HepG2 (cell line): ENCODE data around the gene GLG1. TPM values are rescaled to one million over a fixed set of nuclear protein-coding genes. Genes with fewer than 3 reads are reported as not detected.

Experiments
- FOSL1 ChIP-seq: sonication (generic); formaldehyde crosslinking; IDR thresholded peaks from 2 replicates; pipeline ENCODE4 v1.9.0; 2021; ENCODE audit warnings: missing genetic modification reagents, borderline replicate concordance
- POLR2AphosphoS5 ChIP-seq: IDR thresholded peaks from 2 replicates; pipeline ENCODE4 v1.6.1; 2012; ENCODE audit warnings: low read depth, low read length
- ZNF484 ChIP-seq: sonication (generic); formaldehyde crosslinking; IDR thresholded peaks from 2 replicates; pipeline ENCODE4 v1.5.1; 2020; ENCODE audit warnings: mild to moderate bottlenecking, low read depth, missing genetic modification reagents, borderline replicate concordance
- ZSCAN21 ChIP-seq: sonication (generic); formaldehyde crosslinking; IDR thresholded peaks from 2 replicates; pipeline ENCODE4 v1.8.0; 2022; ENCODE audit warnings: mild to moderate bottlenecking, missing genetic modification reagents, moderate library complexity, borderline replicate concordance
- polyA plus RNA-seq, 8 experiments: library from polyadenylated mRNA; depleted of rRNA in 3 of 8; stranded (reverse) in 7 of 8; unstranded in 1 of 8; fragments of >200 nt; fragmentation: Illumina TruSeq in 4 of 8; extraction: Trizol in 4 of 8; gene quantifications; 2 replicates each; pipeline versions ENCODE4 v1.2.1 to v1.2.3, GENCODE V29; 2011 to 2016; ENCODE audit warnings: low read depth in 4 of 8, missing spikeins in 1 of 8, mixed read lengths in 1 of 8; ENCODE audit not compliant: insufficient read depth in 1 of 8
- total RNA-seq, 5 experiments: library from RNA; depleted of rRNA; stranded (reverse); fragments of >200 nt; fragmentation: Illumina TruSeq; extraction: Trizol; gene quantifications; 2 replicates each; pipeline ENCODE4 v1.2.3, GENCODE V29; 2016; ENCODE audit warnings: low read depth in 1 of 5
- TF ChIP-seq, protein P1 (sequence below): sonication (generic); formaldehyde crosslinking; IDR thresholded peaks from 2 replicates; pipeline ENCODE4 v1.4.0; 2020; ENCODE audit warnings: mild to moderate bottlenecking, missing genetic modification reagents
- TF ChIP-seq, protein P2 (sequence below): sonication (generic); formaldehyde crosslinking; IDR thresholded peaks from 2 replicates; pipeline ENCODE4 v1.4.0; 2020; ENCODE audit warnings: missing genetic modification reagents
- TF ChIP-seq, protein P3 (sequence below): sonication (generic); formaldehyde crosslinking; IDR thresholded peaks from 2 replicates; pipeline ENCODE4 v1.5.0; 2020; ENCODE audit warnings: missing genetic modification reagents
- TF ChIP-seq, protein P4 (sequence below): sonication (generic); formaldehyde crosslinking; IDR thresholded peaks from 2 replicates; pipeline ENCODE4 v1.5.1; 2020; ENCODE audit warnings: missing genetic modification reagents, mild to moderate bottlenecking, borderline replicate concordance
- TF ChIP-seq, protein P5 (sequence below): sonication (generic); formaldehyde crosslinking; IDR thresholded peaks from 2 replicates; pipeline ENCODE4 v1.5.1; 2020; ENCODE audit warnings: mild to moderate bottlenecking, moderate library complexity, missing genetic modification reagents
- TF ChIP-seq, protein P6 (sequence below): fragments of 450-650 bp; IDR thresholded peaks from 2 replicates; pipeline ENCODE4 v1.6.1; 2017; ENCODE audit warnings: mild to moderate bottlenecking

GLG1 gene
- total and polyA plus RNA-seq, 2 of the 13 experiments (the other 11 are each of a cell fraction or from before 2014, with no cell fraction given), result 87.7 to 141 TPM

DNA sequence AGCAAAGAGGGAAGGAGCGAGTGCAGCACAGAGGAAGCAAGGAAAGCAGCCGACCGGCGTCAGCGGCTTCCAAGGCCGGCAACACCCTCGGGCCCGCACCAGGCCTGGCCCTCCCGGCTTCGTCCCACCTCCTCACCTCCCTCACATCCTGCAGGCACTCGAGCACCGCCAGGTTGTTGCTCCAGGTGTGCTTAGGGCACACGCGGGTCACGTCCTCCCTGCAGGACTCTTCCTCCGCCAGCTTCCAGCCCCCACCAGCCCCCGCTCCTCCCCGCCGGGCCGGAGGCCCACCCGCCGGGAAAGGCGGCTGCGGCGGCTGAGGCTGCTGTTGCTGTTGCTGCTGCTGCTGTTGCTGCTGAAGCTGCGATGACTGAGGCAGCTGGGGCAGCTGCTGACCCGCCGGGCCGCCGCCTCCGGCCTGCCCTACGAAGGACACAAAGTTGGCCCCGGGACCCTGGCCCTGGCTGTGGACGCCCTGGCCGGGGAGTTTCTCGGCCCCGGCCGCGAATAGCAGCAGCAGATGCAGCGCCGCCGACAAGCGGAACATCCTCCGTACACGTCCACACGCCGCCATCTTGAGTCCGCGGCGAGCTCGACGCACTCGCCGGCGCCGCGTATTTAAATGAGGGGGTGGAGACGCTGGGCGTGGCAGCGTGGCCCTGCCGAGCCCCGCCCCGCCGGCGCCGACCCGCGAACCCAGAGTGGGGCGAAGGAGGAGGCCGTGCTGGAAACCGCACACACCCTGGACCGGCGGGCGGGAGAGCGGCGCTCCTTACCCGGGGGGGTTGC lies at the start of gene GLG1 (continued):
- TF ChIP-seq, protein P1, sequence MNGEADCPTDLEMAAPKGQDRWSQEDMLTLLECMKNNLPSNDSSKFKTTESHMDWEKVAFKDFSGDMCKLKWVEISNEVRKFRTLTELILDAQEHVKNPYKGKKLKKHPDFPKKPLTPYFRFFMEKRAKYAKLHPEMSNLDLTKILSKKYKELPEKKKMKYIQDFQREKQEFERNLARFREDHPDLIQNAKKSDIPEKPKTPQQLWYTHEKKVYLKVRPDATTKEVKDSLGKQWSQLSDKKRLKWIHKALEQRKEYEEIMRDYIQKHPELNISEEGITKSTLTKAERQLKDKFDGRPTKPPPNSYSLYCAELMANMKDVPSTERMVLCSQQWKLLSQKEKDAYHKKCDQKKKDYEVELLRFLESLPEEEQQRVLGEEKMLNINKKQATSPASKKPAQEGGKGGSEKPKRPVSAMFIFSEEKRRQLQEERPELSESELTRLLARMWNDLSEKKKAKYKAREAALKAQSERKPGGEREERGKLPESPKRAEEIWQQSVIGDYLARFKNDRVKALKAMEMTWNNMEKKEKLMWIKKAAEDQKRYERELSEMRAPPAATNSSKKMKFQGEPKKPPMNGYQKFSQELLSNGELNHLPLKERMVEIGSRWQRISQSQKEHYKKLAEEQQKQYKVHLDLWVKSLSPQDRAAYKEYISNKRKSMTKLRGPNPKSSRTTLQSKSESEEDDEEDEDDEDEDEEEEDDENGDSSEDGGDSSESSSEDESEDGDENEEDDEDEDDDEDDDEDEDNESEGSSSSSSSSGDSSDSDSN (CRISPR knock-in tag), result peak; percentile 98
- TF ChIP-seq FOSL1 (CRISPR knock-in tag), result no peak; the same call in 1 of the 2 replicates
- peak; percentile 97 for TF ChIP-seq POLR2AphosphoS5
- TF ChIP-seq ZSCAN21 (CRISPR knock-in tag), result peak; percentile 94
- TF ChIP-seq, protein P2, sequence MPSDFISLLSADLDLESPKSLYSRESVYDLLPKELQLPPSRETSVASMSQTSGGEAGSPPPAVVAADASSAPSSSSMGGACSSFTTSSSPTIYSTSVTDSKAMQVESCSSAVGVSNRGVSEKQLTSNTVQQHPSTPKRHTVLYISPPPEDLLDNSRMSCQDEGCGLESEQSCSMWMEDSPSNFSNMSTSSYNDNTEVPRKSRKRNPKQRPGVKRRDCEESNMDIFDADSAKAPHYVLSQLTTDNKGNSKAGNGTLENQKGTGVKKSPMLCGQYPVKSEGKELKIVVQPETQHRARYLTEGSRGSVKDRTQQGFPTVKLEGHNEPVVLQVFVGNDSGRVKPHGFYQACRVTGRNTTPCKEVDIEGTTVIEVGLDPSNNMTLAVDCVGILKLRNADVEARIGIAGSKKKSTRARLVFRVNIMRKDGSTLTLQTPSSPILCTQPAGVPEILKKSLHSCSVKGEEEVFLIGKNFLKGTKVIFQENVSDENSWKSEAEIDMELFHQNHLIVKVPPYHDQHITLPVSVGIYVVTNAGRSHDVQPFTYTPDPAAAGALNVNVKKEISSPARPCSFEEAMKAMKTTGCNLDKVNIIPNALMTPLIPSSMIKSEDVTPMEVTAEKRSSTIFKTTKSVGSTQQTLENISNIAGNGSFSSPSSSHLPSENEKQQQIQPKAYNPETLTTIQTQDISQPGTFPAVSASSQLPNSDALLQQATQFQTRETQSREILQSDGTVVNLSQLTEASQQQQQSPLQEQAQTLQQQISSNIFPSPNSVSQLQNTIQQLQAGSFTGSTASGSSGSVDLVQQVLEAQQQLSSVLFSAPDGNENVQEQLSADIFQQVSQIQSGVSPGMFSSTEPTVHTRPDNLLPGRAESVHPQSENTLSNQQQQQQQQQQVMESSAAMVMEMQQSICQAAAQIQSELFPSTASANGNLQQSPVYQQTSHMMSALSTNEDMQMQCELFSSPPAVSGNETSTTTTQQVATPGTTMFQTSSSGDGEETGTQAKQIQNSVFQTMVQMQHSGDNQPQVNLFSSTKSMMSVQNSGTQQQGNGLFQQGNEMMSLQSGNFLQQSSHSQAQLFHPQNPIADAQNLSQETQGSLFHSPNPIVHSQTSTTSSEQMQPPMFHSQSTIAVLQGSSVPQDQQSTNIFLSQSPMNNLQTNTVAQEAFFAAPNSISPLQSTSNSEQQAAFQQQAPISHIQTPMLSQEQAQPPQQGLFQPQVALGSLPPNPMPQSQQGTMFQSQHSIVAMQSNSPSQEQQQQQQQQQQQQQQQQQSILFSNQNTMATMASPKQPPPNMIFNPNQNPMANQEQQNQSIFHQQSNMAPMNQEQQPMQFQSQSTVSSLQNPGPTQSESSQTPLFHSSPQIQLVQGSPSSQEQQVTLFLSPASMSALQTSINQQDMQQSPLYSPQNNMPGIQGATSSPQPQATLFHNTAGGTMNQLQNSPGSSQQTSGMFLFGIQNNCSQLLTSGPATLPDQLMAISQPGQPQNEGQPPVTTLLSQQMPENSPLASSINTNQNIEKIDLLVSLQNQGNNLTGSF (CRISPR knock-in tag), result peak; percentile 91
- no peak for TF ChIP-seq ZNF484 (CRISPR knock-in tag)
- TF ChIP-seq, protein P3, sequence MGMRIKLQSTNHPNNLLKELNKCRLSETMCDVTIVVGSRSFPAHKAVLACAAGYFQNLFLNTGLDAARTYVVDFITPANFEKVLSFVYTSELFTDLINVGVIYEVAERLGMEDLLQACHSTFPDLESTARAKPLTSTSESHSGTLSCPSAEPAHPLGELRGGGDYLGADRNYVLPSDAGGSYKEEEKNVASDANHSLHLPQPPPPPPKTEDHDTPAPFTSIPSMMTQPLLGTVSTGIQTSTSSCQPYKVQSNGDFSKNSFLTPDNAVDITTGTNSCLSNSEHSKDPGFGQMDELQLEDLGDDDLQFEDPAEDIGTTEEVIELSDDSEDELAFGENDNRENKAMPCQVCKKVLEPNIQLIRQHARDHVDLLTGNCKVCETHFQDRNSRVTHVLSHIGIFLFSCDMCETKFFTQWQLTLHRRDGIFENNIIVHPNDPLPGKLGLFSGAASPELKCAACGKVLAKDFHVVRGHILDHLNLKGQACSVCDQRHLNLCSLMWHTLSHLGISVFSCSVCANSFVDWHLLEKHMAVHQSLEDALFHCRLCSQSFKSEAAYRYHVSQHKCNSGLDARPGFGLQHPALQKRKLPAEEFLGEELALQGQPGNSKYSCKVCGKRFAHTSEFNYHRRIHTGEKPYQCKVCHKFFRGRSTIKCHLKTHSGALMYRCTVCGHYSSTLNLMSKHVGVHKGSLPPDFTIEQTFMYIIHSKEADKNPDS (CRISPR knock-in tag), result peak; percentile 91
- TF ChIP-seq, protein P4, sequence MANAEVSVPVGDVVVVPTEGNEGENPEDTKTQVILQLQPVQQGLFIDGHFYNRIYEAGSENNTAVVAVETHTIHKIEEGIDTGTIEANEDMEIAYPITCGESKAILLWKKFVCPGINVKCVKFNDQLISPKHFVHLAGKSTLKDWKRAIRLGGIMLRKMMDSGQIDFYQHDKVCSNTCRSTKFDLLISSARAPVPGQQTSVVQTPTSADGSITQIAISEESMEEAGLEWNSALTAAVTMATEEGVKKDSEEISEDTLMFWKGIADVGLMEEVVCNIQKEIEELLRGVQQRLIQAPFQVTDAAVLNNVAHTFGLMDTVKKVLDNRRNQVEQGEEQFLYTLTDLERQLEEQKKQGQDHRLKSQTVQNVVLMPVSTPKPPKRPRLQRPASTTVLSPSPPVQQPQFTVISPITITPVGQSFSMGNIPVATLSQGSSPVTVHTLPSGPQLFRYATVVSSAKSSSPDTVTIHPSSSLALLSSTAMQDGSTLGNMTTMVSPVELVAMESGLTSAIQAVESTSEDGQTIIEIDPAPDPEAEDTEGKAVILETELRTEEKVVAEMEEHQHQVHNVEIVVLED (CRISPR knock-in tag), result peak; percentile 98
- TF ChIP-seq, protein P5, sequence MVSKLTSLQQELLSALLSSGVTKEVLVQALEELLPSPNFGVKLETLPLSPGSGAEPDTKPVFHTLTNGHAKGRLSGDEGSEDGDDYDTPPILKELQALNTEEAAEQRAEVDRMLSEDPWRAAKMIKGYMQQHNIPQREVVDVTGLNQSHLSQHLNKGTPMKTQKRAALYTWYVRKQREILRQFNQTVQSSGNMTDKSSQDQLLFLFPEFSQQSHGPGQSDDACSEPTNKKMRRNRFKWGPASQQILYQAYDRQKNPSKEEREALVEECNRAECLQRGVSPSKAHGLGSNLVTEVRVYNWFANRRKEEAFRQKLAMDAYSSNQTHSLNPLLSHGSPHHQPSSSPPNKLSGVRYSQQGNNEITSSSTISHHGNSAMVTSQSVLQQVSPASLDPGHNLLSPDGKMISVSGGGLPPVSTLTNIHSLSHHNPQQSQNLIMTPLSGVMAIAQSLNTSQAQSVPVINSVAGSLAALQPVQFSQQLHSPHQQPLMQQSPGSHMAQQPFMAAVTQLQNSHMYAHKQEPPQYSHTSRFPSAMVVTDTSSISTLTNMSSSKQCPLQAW, result peak; percentile 86
- TF ChIP-seq, protein P6, sequence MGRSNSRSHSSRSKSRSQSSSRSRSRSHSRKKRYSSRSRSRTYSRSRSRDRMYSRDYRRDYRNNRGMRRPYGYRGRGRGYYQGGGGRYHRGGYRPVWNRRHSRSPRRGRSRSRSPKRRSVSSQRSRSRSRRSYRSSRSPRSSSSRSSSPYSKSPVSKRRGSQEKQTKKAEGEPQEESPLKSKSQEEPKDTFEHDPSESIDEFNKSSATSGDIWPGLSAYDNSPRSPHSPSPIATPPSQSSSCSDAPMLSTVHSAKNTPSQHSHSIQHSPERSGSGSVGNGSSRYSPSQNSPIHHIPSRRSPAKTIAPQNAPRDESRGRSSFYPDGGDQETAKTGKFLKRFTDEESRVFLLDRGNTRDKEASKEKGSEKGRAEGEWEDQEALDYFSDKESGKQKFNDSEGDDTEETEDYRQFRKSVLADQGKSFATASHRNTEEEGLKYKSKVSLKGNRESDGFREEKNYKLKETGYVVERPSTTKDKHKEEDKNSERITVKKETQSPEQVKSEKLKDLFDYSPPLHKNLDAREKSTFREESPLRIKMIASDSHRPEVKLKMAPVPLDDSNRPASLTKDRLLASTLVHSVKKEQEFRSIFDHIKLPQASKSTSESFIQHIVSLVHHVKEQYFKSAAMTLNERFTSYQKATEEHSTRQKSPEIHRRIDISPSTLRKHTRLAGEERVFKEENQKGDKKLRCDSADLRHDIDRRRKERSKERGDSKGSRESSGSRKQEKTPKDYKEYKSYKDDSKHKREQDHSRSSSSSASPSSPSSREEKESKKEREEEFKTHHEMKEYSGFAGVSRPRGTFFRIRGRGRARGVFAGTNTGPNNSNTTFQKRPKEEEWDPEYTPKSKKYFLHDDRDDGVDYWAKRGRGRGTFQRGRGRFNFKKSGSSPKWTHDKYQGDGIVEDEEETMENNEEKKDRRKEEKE, result no peak
